ENCODE results near the gene PRKD3.

The PRKD3 gene

DNA sequence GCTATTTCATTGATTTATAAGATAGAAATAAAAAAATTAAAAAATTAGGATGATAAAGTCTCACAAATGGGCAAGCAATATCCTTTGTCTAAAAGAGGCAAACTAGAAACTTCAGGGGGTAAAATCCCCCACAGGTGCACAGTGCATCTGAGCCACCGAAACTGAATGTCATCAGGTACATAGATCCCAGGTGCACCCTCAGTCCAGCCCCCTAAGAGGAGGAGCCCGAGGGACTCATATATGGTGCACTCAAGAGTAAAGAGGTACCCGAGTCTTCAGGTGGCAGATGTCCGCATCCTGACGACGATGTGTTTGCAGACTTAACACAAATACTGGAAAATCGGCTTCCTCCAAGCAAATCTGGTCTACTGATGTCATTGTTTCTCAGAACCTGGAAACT lies 31.1 kb upstream of the PRKD3 start:
- no peak for TF ChIP-seq POLR2A (IDR thresholded peaks at IDR 0.05; ENCODE audit: low read depth, low read length)
- no peak for DNase-seq (ENCODE audit: insufficient read length, low spot score)
- FAIRE-seq: no peak

- DNase-seq (ENCODE audit: insufficient read length, low spot score): no peak
- FAIRE-seq: no peak
- TF ChIP-seq POLR2A (IDR thresholded peaks at IDR 0.05; ENCODE audit: low read depth, low read length): no peak
Measured at GRCh38 chr2:37354531-37354930, 29.9 kb upstream of the PRKD3 start.

- no peak for DNase-seq (ENCODE audit: insufficient read length, low spot score)
- FAIRE-seq: no peak
- no peak for TF ChIP-seq POLR2A (IDR thresholded peaks at IDR 0.05; ENCODE audit: low read depth, low read length)
Measured at GRCh38 chr2:37350034-37350433, 25.4 kb upstream of the PRKD3 start.

DNA sequence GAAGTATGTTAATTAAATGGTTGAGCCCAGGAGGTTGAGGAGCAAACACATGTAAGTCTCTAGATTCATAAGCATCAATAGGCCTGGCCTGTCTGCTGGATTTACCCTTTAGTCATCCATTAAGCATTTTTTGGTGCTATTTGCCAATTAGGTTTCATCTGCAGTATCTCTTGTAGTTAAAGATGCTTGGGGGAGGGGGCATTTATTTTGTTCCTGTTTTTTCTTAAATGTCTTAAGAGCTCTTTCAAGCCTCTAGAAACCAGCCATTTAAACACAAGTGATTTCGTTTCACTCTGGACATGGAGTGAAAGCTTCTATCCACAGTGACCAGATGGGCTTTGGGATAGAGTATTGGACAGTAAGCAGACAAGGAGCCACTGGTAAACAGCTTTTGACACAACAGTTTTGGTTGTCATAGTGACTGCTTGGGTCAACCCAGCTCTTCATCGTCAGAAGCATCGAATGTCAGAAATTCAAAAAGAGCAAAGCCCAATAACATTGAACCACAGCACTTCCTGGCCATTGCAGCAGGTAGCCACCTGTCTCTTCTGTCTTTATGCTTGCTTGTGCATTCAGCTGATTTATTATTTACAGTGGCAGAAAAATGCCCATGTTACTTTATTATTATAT lies 24.7 kb upstream of the PRKD3 start:
- TF ChIP-seq POLR2A (IDR thresholded peaks at IDR 0.05; ENCODE audit: low read depth, low read length): no peak
- FAIRE-seq: no peak
- DNase-seq (ENCODE audit: insufficient read length, low spot score): no peak

- no peak for FAIRE-seq
- DNase-seq (ENCODE audit: insufficient read length, low spot score): no peak
Measured at GRCh38 chr2:37348155-37348554, 23.5 kb upstream of the PRKD3 start.

DNA sequence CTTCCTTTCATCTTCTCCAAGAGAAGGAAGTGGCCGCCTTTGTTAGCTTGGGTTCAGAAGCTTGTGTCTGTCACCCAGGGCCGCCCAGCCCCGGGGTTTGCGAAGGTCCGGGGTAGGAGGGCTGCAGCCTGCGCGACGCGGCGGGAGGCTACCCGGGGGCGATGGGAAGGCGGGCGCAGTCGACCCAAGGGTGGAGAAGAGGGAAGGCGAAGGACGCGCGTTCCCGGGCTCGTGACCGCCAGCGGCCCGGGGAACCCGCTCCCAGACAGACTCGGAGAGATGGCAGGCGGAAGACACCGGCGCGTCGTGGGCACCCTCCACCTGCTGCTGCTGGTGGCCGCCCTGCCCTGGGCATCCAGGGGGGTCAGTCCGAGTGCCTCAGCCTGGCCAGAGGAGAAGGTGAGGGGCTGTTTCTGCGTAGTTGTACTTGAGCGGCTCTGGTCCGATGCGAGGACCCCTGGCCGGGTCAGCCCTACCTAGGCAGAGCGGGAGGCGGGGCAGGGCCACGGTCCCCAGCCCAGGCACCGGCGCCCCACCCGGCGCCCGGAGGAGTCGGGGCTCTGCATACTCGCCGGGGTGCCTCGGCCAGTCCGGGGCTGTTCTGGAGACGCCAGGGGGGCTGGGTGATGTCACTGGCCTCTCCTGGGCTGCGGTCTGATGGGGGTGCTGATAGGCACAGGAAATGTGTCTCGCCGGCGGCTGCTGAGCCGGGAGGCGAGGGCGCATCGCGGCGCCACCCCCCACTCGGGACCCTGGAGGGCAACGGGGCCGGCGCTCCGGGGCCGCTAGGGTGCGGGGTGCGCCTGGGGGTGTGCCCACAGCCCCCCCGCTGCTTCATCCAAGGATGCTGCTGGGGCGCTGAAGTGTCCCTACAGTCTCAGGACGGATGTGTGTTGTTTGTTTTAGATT lies 20.1 kb upstream of the PRKD3 start, which contains the start of gene QPCT:
QPCT (plus strand) TSS at position 178 of the 909 bp plus-strand sequence; CDS start at position 280, 102 bp downstream.
- peak; percentile 81 for DNase-seq (ENCODE audit: insufficient read length, low spot score)
- no peak for TF ChIP-seq POLR2A (IDR thresholded peaks at IDR 0.05; ENCODE audit: low read depth, low read length)
- FAIRE-seq: no peak

More at GRCh38 chr2:37348155-37348554, 23.5 kb upstream of the PRKD3 start:
- no peak for TF ChIP-seq POLR2A (IDR thresholded peaks at IDR 0.05; ENCODE audit: low read depth, low read length)

GRCh38 chr2:37343537-37344434 lies 19.2 kb upstream of the PRKD3 start:
- FAIRE-seq (peak; percentile 69), DNase-seq (ENCODE audit: insufficient read length, low spot score) (peak; percentile 26)

GRCh38 chr2:37342591-37343220 lies 18.1 kb upstream of the PRKD3 start:
- DNase-seq (ENCODE audit: insufficient read length, low spot score) (no peak), FAIRE-seq (no peak)
- no peak for TF ChIP-seq POLR2A (IDR thresholded peaks at IDR 0.05; ENCODE audit: low read depth, low read length)

More at GRCh38 chr2:37343537-37344434, 19.2 kb upstream of the PRKD3 start:
- TF ChIP-seq POLR2A (IDR thresholded peaks at IDR 0.05; ENCODE audit: low read depth, low read length): no peak

GRCh38 chr2:37340637-37341036 lies 16.0 kb upstream of the PRKD3 start:
- no peak for DNase-seq (ENCODE audit: insufficient read length, low spot score)
- FAIRE-seq: no peak
- no peak for TF ChIP-seq POLR2A (IDR thresholded peaks at IDR 0.05; ENCODE audit: low read depth, low read length)

GRCh38 chr2:37338933-37339332 lies 14.3 kb upstream of the PRKD3 start:
- no peak for FAIRE-seq
- no peak for TF ChIP-seq POLR2A (IDR thresholded peaks at IDR 0.05; ENCODE audit: low read depth, low read length)

GRCh38 chr2:37337620-37338280 lies 13.1 kb upstream of the PRKD3 start:
- DNase-seq (ENCODE audit: insufficient read length, low spot score) (no peak), FAIRE-seq (peak; percentile 38)
- TF ChIP-seq POLR2A (IDR thresholded peaks at IDR 0.05; ENCODE audit: low read depth, low read length): no peak

More at GRCh38 chr2:37338933-37339332, 14.3 kb upstream of the PRKD3 start:
- no peak for DNase-seq (ENCODE audit: insufficient read length, low spot score)

DNA sequence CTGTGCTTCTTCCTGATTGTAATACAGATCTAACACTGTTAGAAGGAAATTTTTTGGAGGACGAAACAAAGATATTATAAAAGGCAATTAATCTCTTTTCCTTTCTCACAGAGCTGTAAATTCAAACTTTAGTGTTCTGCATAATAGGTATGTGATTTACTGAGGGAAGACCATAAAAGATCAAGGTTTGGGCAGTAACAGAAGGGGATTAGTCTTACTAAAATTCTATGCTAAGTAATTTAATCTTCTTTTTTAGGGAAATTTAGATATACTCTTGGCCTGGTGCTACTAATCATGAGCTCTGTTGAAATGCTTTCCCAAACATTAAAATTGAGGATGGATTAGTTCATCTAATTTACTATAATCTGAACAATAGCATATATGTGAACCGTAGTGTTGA lies 11.0 kb upstream of the PRKD3 start:
- TF ChIP-seq POLR2A (IDR thresholded peaks at IDR 0.05; ENCODE audit: low read depth, low read length): no peak
- DNase-seq (ENCODE audit: insufficient read length, low spot score) (no peak), FAIRE-seq (no peak)

- TF ChIP-seq POLR2A (IDR thresholded peaks at IDR 0.05; ENCODE audit: low read depth, low read length): no peak
- DNase-seq (ENCODE audit: insufficient read length, low spot score) (no peak), FAIRE-seq (no peak)
Measured at GRCh38 chr2:37333256-37333655, 8.6 kb upstream of the PRKD3 start.
